ENCODE measurements around the gene LIPG. TPM values are rescaled to one million over a fixed set of nuclear protein-coding genes. Genes with fewer than 3 reads are reported as not detected.

The LIPG gene
- total RNA-seq, 4 donors from 2014 or later, result 4.9 to 11.5 (median 6.9) TPM

- peak overlapping the region in 3 of 4 donors; percentile 29 to 50 (median 45) for H3K4me3 ChIP-seq
- TF ChIP-seq EP300 (IDR thresholded peaks at IDR 0.05; ENCODE audit: low read depth) (no peak), POLR2AphosphoS5 (IDR thresholded peaks at IDR 0.05) (no peak), POLR2A (IDR thresholded peaks at IDR 0.05) (no peak), CTCF (IDR thresholded peaks at IDR 0.05) (no peak)
- no peaks in the 10 kb centered on the region for H3K36me3 ChIP-seq
- peak overlapping the region in 3 of 4 donors; percentile 39 to 82 (median 69) for H3K27ac ChIP-seq
- no peaks in the 10 kb centered on the region for H3K9me3 ChIP-seq
- WGBS, 2 donors (ENCODE audit: low coverage in 1 of 2), result 37 to 43% methylated on average over 3 to 11 of the region's 11 CpGs
- peaks cover 9 to 51% (median 20%) of the 10 kb centered on the region in 4 donors for H3K4me1 ChIP-seq
- peaks cover 27% of the 10 kb centered on the region for H3K27me3 ChIP-seq
- DNase-seq, result peak; percentile 18
- in situ Hi-C loops (cut with MboI; ENCODE audit: low pct_ligation_motif_present in 1 of 4, low pct_unique_long_range_greater_than_20kb in 1 of 4, low sequenced_read_pairs in 3 of 4), result loop anchor here (25.0 kb wide), 2 partner anchors 175 to 200 kb away; no protein-coding TSS in a partner anchor
- intact Hi-C loops (cut with DNase I; ENCODE audit: low total_unique reads), result loop anchor here (5.0 kb wide), 1 partner anchor 295 kb away; no protein-coding TSS in a partner anchor
These were observed 748 bp downstream of the LIPG start for GRCh38 chr18:49562481-49563129.

- Histone ChIP-seq H3K4me1 (peaks cover 9 to 51% (median 20%) of the 10 kb centered on the region in 4 donors), H3K36me3 (no peaks in the 10 kb centered on the region), H3K9me3 (no peaks in the 10 kb centered on the region), H3K4me3 (peak overlapping the region in 3 of 4 donors; percentile 29 to 50 (median 45)), H3K27ac (peak overlapping the region in 3 of 4 donors; percentile 39 to 82 (median 69)), H3K27me3 (peaks cover 27% of the 10 kb centered on the region)
- no peak for TF ChIP-seq POLR2A (IDR thresholded peaks at IDR 0.05)
- TF ChIP-seq CTCF (IDR thresholded peaks at IDR 0.05), result no peak
- no peak for TF ChIP-seq POLR2AphosphoS5 (IDR thresholded peaks at IDR 0.05)
- TF ChIP-seq EP300 (IDR thresholded peaks at IDR 0.05; ENCODE audit: low read depth), result no peak
- no peak for DNase-seq
- intact Hi-C loops (cut with DNase I; ENCODE audit: low total_unique reads) (loop anchor here (5.0 kb wide), 1 partner anchor 294 kb away; no protein-coding TSS in a partner anchor), in situ Hi-C loops (cut with MboI; ENCODE audit: low pct_ligation_motif_present in 1 of 4, low pct_unique_long_range_greater_than_20kb in 1 of 4, low sequenced_read_pairs in 3 of 4) (loop anchor here (25.0 kb wide), 2 partner anchors 174 to 199 kb away; no protein-coding TSS in a partner anchor)
These were observed 1.3 kb downstream of the LIPG start for GRCh38 chr18:49563130-49563540.

GRCh38 chr18:49563701-49564517 lies 2.1 kb downstream of the LIPG start:
- peak overlapping the region in 2 of 4 donors; percentile 45 to 50 for H3K4me3 ChIP-seq

More at GRCh38 chr18:49563701-49564517, 2.1 kb downstream of the LIPG start:
- peaks cover 27% of the 10 kb centered on the region for H3K27me3 ChIP-seq
- H3K9me3 ChIP-seq, result no peaks in the 10 kb centered on the region
- 67 to 92% methylated on average over 2 to 8 of the region's 8 CpGs for whole genome bisulfite sequencing, 2 donors (ENCODE audit: low coverage in 1 of 2)
- intact Hi-C loops (cut with DNase I; ENCODE audit: low total_unique reads) (loop anchor here (5.0 kb wide), 1 partner anchor 293 kb away; no protein-coding TSS in a partner anchor), in situ Hi-C loops (cut with MboI; ENCODE audit: low pct_ligation_motif_present in 1 of 4, low pct_unique_long_range_greater_than_20kb in 1 of 4, low sequenced_read_pairs in 3 of 4) (loop anchor here (25.0 kb wide), 2 partner anchors 173 to 198 kb away; no protein-coding TSS in a partner anchor)
- no peaks in the 10 kb centered on the region for H3K36me3 ChIP-seq
- peaks cover 9 to 51% (median 20%) of the 10 kb centered on the region in 4 donors for H3K4me1 ChIP-seq
- peak overlapping the region in 1 of 4 donors; percentile 82 for H3K27ac ChIP-seq
- no peak for TF ChIP-seq CTCF (IDR thresholded peaks at IDR 0.05)
- TF ChIP-seq POLR2AphosphoS5 (IDR thresholded peaks at IDR 0.05), result no peak
- no peak for TF ChIP-seq POLR2A (IDR thresholded peaks at IDR 0.05)
- no peak for TF ChIP-seq EP300 (IDR thresholded peaks at IDR 0.05; ENCODE audit: low read depth)
- DNase-seq, result no peak
